ENCODE measurements around the gene TIAM1. TPM values are rescaled to one million over a fixed set of nuclear protein-coding genes. Genes with fewer than 3 reads are reported as not detected.

Gene TIAM1
- total RNA-seq, 1 donor from 2014 or later, result 6.4 TPM

DNA sequence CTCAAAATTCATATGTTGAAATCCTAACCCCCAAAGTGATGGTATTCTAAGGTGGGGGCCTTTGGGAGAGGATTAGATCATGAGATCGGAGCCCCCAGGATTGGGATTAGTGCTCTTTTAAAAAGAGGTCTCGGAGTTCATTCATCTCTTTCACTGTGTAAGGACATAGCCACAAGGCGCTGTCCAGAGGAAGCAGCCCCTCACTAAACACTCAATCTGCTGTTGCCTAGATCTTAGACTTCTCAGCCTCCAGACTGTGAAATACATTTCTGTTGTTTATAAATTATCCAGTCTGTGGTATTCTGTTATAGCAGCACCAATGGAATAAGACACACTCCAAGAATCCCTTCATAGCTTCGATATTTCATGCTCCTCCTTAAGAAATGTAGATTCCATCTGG, 12.4 kb upstream of the TIAM1 start:
- no peak for ATAC-seq
- no peak for DNase-seq (ENCODE audit: low spot score)

DNA sequence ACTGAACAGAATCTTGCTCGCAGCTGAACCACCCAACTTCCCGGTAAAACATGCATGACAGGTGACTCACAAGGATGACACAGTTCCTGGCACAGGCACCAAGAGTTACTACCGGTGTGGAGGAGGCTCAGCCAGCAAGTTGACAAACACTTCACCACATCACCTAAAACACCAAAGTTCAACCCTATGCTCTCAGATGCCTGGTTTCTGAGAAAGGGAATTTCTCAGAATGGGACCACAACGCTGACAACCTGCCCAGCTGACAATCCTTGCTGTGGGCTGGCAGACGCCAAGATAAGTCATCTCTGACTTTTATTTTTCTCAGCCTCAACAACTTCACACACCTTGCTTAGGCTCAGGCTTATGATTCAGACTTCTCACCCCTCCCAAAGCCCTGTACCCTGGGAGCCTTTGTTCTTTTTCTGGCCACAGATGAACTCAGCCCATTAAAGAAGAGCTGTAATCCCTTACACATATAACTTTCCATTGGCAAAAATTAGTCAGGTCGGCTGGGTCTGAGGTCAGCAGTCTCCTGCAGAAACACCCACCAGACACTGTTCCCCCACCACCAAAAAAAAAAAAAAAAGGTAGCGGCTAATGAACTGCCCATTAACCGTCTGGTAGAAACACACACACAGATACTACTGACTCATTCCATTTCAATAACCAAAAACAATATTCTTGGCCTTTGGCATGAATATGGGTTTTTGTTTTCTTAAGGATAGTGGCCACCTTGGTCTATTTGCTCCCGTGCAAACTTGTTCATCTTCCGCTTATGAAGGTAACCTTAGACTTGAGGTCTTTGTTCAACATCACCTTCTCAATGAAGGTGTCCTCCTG, 10.8 kb upstream of the TIAM1 start:
- ATAC-seq (no peak), DNase-seq (ENCODE audit: low spot score) (no peak)

DNA sequence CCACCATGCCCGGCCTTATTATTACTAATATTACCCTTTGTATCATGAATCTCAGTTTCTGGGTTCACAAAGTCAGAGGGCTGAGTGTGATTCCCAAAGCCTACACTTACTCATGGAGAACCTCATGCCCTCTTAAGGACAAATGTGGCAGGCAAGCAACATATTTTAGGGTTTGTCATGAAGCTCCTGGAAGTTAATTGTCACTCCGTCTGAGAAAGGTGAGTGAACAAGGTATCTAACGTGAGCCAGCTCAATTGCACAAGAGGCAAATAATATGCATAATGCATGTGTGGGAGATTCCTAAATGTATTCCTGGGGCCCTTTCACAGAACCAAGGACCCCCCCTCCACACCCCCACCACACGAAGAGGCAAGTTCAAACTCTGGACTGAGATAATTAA, 10.1 kb upstream of the TIAM1 start:
- DNase-seq (ENCODE audit: low spot score), result no peak
- ATAC-seq, result no peak

DNA sequence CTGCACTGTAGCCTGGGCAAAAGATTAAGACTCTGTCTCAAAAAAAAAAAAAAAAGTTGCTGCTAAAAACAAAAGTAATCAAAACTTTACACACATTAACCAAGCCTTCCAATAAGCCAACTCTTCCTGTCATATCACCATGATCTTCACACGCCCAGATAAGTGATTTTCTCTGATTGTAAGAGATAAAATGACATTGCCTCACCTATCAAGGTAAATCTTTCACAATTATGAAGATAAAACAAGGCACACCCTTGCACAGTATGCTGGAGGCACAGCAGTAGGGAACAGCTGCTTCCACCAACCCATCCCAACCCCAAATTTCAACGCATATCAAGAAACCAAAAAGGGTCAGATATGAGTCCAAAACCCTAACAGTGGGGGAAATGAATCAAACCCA, 8.8 kb upstream of the TIAM1 start:
- no peak for DNase-seq (ENCODE audit: low spot score)
- no peak for ATAC-seq

DNA sequence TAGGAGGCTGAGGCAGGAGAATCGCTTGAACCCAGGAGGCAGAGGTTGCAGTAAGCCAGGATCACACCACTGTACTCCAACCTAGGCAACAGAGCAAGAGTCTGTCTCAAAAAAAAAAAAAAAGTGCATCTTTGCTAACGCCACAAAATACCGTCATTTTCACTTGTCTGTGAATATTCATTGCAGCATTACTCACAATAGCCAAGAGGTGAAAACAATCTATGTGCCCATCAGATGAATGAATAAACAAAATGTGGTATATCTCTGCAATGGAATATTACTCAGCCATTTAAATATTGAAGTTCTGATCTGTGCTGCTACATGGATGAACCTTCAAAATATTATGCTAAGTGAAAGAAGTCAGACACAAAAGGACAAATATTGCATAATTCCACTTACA, 7.9 kb upstream of the TIAM1 start:
- ATAC-seq (no peak), DNase-seq (ENCODE audit: low spot score) (no peak)

DNA sequence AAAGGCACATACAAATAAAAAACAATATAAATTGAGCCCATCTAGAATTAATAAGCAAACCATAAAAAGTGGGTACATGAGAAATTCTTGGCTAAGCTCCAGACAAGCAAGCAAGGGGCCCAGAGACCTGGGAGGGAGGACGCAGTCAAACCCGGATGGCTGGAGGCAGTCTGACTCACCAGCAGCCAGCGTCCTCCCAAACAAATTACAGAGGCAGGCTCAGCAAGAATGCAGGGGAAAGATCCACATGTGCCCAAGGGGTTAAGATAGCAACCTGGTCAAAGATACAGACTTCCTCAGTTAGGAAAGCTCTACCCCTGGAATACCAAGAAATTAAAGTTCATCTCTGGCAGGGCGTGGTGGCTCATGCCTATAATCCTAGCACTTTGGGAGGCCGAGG, 7.4 kb upstream of the TIAM1 start:
- ATAC-seq (no peak), DNase-seq (ENCODE audit: low spot score) (no peak)

DNA sequence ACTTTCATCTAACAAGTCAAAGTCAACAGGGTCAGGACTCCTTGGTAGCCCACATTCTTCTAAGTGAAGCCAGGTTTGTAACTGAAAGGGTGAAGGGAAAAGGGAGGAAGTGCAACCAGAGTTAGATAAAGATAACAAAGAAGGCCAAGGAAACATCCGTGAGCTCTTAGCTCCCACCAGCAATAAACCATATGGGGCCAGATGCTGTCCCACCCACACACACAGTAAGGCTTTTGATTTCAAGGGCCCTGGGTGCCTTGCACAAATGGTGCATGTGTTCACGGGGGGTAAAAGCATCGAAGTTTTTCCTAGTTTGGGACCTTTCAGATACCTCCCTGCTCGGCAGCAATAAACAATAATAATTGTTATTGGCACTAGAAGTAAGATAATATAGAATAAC, 5.1 kb upstream of the TIAM1 start:
- no peak for ATAC-seq
- DNase-seq (ENCODE audit: low spot score), result no peak

DNA sequence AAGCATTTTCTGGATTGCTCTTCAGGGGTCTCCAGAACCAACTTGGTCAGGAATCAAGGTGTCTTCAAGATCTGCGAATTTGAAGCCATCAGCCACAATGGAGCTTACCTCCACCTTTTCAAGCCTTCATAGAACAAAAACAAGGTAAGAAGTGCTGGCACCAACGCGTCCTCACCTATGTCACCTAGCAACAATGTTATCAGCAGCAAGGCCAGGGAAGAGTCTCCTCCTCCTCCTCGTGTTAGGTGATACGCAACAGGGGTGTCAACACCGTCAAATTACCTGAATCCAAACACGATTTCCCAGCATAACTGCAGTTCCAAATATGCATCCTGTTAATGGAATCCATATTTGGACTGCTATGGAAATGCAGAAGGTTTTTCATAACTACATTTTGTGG, 4.1 kb upstream of the TIAM1 start:
- ATAC-seq, result no peak
- DNase-seq (ENCODE audit: low spot score), result no peak

DNA sequence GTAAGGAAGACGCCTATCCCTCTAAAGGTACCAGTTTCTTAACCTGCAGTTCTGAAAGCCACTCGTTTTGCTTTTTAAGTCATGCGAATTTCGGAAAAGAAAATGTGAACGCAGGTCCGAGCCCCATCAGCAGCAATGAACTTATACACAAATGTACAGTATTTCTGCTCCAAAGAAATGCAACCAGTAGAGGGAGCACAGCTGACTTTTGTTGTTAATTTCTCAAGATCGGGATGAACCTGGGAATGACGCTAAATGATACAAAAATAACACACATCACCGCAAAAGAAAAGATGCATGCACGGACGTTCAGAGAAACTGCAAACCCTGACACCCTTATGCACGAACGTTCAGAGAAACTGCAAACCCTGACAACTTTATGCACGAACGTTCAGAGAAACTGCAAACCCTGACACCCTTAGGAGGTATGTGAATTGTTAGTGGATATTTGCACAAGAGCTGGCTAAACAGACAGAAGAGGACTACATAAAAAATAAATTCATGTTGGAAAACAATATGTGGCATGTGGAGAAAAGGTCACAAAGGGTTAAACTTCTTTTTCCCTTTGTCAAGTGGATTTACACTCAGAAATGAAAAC, 3.5 kb upstream of the TIAM1 start:
- ATAC-seq (peak; percentile 26), DNase-seq (ENCODE audit: low spot score) (no peak)

DNA sequence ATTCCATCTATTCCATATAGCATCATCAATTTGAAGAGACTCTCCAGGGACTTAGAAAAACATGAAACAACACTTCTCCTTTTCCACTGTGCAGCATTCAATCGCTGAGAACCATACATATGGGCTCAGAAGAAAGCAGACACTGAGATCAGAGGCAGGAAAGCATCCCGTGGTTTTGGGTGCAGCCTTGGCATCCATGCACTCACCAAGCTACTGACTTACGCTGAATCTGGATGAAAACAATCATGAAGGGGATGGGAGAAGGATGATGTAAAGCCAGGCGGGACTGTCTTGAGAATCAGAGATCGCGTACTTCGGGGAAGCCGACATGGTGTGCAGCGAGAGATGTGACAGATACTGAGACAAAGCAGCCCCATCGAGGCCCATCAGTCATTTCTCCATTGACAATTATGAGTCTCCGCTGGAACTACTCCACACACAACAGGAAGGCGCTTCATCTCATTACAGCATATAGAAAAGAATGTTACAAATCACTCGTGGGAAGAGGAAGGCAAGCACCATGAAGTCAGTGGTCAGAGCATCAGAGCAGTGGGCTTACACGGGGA, 2.3 kb upstream of the TIAM1 start:
- ATAC-seq, result no peak
- no peak for DNase-seq (ENCODE audit: low spot score)

DNA sequence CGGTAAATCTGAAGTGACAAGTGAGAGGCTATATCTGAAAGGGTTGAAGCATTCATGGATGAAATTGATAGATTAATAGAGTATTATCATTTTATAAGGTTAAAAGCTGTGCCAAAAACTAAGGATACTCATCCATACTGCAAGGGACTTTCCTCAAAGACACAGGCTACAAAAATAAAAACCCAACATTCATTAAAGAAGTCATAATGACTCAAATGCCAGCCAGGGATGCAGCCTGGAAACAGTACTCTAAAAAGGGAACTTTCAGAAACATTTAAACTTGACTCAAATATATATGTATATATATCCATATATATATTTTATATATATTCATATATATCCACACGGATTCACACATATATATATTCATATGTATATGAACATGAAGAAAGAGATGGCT, 1.1 kb upstream of the TIAM1 start:
- DNase-seq (ENCODE audit: low spot score), result no peak
- ATAC-seq, result no peak

DNA sequence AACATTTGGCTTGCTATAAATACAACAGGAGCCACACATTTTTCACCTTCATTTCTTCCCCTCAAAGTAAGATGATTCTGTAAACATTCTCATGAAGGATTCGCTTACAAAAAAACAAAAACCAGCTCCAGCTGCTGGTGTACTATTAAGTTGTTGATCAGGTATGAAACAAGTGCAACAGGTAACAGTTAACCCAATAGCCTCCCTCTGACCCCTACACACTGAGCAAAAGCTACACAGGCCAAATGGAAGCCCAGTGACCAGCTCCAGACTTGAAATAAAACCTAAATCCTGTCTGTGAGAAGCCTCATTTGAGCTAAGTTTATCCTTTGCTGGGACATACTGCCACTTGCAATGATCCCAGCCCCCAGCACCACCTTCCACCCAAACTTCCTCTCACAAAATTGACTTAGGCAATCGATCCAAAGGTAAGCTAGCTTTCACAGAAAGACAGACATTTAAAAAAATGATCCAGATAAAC, 991 bp downstream of the TIAM1 start:
- DNase-seq (ENCODE audit: low spot score) (no peak), ATAC-seq (peak; percentile 8)

DNA sequence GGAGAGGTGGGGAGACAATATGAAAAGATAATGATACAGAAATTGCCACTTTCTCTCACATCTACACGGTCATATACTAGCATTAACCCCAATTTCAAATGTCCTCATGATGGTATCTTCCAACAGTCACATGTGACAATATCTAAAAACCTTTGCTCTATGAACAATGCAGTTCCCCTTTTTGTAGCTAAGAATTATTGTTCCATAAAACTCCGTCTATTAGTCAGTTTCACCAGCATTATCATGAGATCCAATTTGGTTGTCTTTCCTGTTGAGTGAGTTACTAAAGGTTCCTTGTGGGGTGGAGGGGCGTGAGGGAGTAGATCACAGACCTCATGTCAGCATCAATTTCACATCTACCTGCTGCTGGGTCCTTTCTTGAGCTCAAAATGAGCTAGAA, 1.7 kb downstream of the TIAM1 start:
- ATAC-seq (no peak), DNase-seq (ENCODE audit: low spot score) (no peak)

DNA sequence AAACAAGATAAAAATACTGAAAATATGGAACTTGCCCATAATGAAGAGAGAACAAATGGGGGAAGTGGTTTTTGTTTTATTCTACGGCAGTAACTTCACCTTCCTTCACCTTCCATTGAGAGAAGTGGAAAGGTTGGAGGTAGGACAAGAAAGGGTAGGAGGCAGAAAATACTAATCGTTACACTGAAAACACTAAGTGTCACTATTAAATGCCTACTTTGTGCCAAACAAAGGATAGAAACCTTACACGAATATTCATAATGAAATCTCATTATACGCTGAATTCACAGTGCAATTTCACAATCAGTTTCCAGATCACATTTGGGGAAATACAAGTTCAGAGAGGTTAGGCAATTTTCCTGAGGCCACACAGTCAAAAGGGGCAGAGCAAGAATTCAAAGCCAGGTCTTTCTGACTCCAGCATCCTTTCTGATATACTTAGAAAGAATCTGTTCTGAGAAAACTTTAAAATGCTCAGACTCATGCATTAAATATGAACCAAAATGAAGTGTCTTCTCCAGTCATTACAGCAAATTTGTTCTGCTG, 3.0 kb downstream of the TIAM1 start:
- ATAC-seq (no peak), DNase-seq (ENCODE audit: low spot score) (no peak)

DNA sequence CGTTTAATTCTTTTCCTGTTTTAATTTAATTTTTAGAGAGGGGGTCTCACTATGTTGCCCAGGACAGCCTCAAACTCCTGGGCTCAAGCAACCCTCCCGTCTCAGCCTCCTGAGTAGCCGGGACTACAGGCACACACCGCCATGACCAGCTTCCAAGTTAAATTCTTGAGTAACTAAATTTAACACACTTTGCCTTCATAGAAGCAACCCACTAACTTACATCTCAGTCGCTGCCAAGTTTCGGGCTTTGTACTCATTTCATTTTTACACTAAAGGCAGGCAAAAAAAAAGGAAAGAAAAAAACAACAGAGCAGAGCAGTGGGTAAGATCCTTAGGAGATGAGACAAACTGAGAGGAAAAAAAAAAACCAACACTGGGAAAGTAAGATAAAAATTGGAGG, 3.5 kb downstream of the TIAM1 start:
- ATAC-seq, result no peak
- DNase-seq (ENCODE audit: low spot score), result no peak

DNA sequence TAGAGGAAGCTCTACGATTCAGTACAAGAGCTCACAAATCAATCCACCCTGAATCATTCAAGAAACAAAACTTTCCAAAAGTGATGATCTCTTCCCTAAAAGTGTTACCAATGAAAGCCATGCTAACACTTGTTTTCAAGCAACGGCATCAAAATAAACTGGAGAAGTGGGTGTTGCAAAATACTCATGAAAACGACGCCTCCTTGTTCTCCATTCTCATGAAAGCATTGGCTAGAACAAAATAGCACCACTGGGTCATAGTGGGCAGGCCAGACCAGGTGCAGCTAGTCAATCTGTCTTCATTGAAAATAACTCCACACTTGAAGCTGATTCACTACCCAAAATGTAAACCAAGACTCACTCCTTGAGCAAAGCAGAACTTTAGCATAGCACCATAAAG, 4.3 kb downstream of the TIAM1 start:
- DNase-seq (ENCODE audit: low spot score) (no peak), ATAC-seq (no peak)

DNA sequence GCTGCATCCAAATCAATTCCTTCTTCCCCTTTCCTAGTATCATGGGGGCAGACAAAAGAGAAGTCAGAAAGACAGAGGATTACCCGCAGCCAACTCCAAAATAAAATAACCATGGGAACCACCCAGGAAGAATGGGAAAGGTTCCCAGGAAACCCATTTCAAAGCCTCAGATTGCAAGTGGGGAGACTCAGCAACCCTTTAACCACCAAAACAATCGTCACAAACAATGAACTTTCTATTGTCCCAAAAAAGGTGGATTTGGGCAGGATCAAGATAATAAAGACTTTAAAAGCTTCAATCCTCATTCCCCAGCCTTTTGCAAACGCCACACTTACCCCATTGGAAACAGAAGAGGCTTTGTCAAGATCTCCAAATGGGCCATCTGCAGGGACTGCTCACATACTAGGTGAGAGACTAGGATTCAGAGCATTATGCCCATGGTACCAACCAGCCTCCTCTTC, 5.1 kb downstream of the TIAM1 start:
- ATAC-seq (no peak), DNase-seq (ENCODE audit: low spot score) (no peak)

DNA sequence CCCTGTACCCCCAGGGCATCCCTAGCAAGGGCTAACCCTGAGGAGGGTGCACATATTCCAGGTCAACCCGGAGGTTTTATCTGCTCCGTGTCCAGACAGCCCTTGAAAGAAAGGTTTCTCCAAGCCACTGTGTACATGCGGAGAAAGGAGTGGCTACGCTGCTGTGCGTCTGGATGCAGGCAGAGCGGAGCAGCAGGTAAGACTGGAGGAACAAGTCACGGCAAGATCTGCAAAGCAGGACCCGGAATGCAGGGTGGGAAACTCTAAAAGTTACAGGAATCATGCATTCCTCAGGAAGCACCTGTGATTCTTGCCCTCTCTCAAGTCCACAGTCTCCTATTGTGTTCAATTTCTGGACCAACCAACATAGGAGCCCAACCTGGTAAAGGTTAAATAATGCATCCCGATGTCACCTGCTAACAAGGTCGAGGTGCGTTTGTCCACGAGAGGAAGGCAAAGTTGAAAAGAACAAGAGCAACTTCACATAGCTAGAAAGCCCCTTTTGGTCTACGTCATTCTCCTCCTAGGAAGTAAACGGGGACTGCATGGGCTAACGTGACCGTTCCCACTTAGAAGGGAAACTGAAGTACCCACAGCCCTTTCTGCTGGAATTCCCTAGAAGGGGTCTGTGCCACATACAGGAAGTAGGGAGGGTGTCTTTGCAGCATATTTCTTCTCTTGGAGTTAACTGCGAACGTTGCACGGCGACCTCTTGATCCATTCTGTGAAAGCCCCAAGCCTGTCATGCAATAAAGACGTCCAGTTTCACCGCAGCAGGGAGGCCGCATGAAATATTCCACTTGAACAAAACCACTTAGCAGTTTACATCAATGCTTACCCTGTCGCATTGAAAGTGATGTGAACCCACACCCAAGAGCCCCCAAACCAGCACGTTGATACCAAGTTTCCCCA, 5.8 kb downstream of the TIAM1 start:
- DNase-seq (ENCODE audit: low spot score), result no peak
- no peak for ATAC-seq

DNA sequence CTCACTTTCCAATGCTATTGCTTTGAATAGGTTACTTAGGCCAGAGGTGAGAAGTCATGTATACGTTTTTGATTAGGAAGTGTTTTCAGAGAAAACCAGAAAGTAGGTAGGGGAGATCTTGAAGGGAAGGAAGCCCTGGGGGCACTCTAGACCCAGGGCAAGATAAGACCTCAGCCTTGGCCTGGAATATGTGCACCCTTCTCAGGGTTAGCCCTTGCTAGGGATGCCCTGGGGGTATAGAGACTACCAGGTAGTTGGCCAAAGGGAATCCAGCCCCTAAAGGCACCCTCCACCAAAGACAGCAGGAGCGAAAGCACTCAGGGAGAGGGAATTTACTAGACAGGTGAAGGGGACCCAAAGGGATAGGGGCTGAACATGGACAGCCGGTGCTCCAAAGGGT, 7.0 kb downstream of the TIAM1 start:
- ATAC-seq, result no peak
- DNase-seq (ENCODE audit: low spot score), result no peak

DNA sequence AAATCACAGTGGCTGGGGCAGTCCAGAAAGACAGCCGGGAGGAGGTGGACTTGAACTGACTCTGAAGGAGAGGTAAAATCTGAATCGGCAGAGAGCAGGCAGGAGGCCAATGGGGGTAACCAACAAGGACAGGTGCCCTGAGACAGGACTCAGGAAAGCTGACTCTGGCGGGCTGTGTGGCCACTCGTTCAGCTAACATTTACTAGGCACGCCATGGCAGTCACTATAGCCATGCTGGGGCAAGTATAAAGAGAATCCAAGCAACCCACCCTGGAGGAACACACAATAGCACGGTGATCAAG, 7.4 kb downstream of the TIAM1 start:
- ATAC-seq, result no peak
- no peak for DNase-seq (ENCODE audit: low spot score)

Data from left lobe of liver (tissue), 2 donors.